HG02852 (cell line): ENCODE measurements around the gene BOK.
"Not testable (repeated sequence)": the region's sequence is repeated elsewhere in the genome, so short reads cannot be mapped to it uniquely, and the experiment has no call there.

ENCODE experiments used
- ATAC-seq: cut with Tn5 transposase; IDR thresholded peaks from one replicate; pipeline ENCODE4 v1.9.1; 2021; ENCODE audit warnings: mild to moderate bottlenecking, moderate library complexity; ENCODE audit not compliant: unreplicated experiment

BOK gene

GRCh38 chr2:241554610-241555322 is 3.8 kb upstream of the BOK start:
- ATAC-seq: no peak

- no peak for ATAC-seq
Observed at GRCh38 chr2:241555711-241556110, 2.8 kb upstream of the BOK start.

DNA sequence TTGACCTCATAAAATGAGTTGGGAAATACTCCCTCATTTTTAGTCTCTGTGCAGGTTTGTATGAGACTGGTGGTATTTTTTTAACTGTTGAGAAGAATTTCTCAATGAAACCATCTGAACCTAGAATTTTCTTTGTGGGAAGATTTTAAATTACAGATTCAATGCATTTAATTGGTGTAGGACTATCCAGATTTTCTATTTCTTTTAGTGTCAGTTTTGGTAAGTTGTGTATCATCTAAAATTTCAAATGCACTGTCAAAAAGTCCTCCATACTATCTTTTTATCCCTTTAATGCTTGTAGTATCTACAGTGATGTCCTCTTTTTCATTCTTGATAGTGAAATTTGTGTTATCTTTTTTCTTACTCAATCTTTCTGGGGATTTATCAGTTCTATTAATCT is 1.8 kb upstream of the BOK start:
- ATAC-seq: no peak

DNA sequence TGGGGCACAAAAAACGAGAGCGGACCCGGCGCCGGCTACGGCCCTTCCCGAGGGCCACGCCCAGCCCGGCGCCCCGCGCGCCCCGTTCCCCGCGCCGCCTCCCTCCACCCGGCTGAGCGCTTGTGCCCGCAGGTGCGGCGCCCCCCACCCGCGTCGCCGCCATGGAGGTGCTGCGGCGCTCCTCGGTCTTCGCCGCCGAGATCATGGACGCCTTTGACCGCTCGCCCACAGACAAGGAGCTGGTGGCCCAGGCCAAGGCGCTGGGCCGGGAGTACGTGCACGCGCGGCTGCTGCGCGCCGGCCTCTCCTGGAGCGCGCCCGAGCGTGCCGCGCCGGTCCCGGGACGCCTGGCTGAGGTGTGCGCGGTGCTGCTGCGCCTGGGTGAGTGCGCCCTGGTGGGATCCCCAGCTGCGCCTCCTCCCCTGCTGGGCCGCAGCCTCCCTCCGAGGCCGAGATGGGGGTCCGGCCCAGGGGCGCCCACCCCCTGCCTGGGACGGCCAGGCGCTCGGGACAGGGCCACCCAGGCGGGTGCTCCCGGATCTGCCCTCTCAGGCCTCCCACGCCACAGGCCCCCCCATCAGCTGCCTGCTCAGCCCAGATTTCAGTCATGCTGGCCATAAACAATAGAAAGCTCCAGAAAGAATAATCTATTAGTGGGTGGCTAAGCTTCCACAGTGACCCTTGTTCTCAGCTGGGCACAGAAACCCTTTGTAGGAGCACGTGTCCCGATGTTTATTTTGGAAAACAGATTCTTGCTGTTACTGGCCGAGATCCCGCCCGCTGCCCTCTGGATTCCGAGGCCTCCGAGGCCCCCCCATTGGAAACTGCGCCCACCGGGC is 997 bp downstream of the BOK start:
- no peak for ATAC-seq

- ATAC-seq: no peak
Observed at GRCh38 chr2:241560162-241560882, 1.8 kb downstream of the BOK start.

GRCh38 chr2:241560883-241561474 is 2.4 kb downstream of the BOK start:
- ATAC-seq: no peak

DNA sequence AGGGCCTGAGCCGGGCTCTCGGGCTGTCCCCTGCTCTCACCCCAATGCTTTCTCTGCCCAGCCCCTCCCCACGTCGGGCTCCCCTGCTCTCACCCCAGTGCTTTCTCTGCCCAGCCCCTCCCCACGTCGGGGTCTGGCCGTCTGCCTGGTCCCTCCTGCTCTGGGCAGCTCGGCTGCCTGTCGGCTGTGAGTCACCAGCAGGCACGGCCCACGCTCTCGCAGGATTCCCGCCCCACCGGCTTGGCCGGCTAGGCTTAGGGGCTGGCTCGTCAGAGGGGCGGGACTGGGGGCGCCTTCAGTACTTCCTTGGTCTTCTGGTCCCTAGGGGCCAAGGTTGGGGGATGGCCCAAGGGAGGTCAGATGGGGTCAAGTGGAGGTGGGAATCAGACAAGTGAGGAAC is 3.3 kb downstream of the BOK start:
- ATAC-seq: no peak

GRCh38 chr2:241562269-241562891 is 3.8 kb downstream of the BOK start:
- no peak for ATAC-seq

DNA sequence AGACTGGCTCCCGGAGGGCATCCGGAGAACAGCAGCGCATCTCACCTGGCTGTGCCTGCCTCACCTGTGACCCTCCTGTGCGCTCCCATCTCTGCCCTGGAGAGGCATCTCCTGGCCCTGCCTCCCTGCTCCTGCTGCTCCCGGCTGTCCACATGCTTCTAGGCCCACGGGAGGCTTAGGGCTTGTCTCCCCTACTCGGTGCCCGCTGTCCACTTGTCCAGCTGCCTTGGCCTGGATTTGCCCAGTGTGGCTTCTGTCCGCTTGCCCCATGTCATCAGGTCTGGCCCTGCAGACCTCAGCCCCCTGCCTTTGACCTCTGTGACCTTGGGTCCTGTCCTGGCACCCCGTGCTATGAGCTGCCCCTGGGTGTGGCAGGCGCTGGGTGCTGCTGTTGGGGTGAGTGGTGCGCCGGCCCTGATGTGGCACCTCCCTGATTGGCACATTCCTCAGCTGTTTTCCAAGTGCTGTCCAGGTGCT is 4.5 kb downstream of the BOK start:
- no peak for ATAC-seq

- ATAC-seq: no peak
Observed at GRCh38 chr2:241563571-241563980, 5.0 kb downstream of the BOK start.

- ATAC-seq: no peak
Observed at GRCh38 chr2:241563981-241564595, 5.5 kb downstream of the BOK start.

DNA sequence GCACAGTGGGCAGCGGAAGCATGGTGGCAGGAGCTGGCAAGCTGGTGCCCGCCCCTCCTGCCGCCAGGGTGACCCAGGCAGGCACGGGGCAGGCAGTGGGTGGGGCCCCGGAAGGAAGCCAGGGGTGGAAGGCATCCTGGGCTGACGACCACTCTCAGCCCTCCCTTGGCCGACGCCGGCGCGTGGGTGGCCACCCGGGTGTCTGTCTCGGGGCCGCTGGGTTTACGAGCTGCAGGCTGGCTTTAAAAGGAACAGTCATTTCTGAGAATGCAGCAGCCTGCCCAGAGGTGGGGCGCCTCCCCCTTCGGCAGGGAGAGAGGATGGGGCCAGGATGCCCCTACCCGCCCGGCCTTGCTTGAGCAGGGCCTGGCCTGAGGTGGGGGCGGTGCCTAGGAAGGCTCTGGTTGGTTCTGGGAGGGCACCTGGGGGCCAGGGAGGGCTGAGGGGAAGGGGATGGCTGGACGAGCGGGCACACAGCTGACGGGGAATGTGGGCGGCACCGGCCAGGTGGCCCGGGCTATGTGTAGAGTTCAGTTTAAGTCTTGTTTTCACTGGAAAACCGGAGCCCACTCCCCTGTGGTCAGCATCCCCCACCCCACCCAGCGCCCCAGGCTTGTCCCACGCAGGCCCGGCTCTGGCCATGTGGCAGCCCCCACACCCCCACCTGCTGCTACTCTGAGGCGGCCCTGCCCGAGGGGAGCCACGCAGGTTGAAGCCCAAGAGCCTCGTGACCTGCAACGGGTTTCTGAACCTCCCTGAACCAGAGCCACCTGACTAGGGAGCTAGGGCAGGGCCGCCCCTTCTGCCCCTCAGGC is 6.3 kb downstream of the BOK start:
- ATAC-seq: no peak

GRCh38 chr2:241565411-241565810 is 6.9 kb downstream of the BOK start:
- ATAC-seq: no peak

- not testable (repeated sequence) for ATAC-seq
Observed at GRCh38 chr2:241566021-241566420, 7.5 kb downstream of the BOK start.

DNA sequence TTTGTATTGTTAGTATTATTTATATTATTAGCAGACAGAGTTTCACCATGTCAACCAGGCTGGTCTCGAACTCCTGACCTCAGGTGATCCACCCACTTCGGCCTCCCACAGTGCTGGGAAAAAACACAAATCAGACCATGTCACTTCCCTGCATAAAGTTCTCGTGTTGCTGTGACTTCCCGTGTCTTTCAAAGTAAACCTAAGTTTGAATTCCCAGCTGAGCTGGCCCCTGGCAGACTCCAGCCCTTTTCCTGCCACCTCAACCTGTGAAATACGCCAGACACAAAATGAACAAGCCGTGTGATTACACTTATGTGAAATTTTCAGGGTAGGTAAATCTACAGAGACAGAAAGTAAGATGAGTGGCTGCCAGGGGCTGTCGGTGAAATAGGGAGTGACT is 7.9 kb downstream of the BOK start:
- ATAC-seq: no peak

DNA sequence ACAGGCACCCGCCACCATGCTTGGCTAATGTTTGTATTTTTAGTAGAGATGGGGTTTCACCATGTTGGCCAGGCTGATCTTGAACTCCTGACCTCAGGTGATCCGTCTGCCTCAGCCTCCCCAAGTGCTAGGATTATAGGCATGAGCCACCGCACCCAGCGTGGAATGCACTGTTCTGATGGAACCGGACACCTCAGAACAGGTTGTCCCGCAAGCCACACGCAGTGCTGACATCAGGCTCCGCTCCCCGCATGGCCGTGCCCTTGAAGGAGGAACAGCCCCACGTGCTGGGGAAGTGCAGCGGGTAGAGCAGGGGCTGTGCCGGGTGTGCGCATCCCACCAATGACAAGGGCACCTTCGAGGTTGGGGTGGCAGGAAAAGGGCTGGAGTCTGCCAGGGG is 8.7 kb downstream of the BOK start:
- not testable (repeated sequence) for ATAC-seq

DNA sequence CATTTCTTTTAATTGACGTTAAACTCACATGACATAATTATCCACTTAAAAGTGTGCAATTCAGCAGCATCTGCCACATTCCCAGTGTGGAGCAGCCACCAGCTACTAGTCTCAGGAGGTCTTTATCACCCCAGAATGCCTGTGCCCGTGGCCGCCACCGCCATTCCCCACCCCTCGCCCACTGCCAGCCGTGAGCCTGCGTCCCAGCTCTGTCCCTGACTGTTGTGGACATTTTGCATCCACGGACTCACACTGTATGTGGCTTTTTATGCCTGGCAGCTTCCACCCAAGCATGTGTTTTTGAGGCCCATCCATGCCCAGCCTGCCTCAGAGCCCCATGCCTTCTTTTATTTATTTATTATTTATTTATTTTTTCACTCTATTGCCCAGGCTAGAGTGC is 9.2 kb downstream of the BOK start:
- ATAC-seq: no peak

- no peak for ATAC-seq
Observed at GRCh38 chr2:241568726-241569125, 10.2 kb downstream of the BOK start.

- no peak for ATAC-seq
Observed at GRCh38 chr2:241569831-241570281, 11.3 kb downstream of the BOK start.
